AG04449 (cell line): ENCODE data around the gene SETX.

ENCODE experiments used
- CTCF ChIA-PET: fragments of 350-600 bp; formaldehyde crosslinking; extraction: SDS; loops from one replicate; lab custom pipeline; 2021; ENCODE audit warnings: antibody characterized with exemption; lab: Yijun Ruan, JAX
- POLR2A ChIA-PET: fragments of 400-600, 350-600 bp; formaldehyde crosslinking; extraction: SDS; loops from one replicate; lab custom pipeline; 2020; ENCODE audit warnings: antibody characterized with exemption, inconsistent platforms; lab: Yijun Ruan, JAX
- DNase-seq: peaks from one replicate; pipeline ENCODE4 v3.0.0-alpha.2; 2010; ENCODE audit warnings: low read depth, low spot score
- H3K4me3 ChIP-seq: 2 replicates; pipeline ENCODE4 v1.5.1; 2011; ENCODE audit warnings: low read depth, mild to moderate bottlenecking, control low read depth, low read length
- TF ChIP-seq, protein P1 (sequence below): IDR thresholded peaks from one replicate; pipeline ENCODE4 v1.5.1; 2011; ENCODE audit warnings: mild to moderate bottlenecking, moderate library complexity, low read length, control low read depth, inconsistent platforms; ENCODE audit not compliant: insufficient read depth; ENCODE audit errors: missing control alignments

SETX gene

DNA sequence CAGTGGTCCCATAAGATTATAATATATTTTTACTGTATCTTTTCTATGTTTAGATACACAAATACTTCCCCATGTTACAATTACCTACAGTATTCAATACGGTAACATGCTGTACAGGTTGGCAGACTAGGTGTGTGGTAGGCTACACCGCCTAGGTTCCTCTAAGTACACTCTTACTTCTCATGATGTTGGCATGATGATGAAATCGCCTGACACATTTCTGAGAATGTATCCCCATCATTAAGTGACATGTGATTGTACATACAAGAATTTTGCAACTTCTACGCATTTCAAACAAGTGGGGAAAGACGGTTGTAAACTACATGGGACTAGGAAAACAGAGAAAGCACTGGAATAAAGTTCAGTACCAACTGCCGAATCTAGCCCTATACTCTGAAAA, 53.3 kb downstream of the SETX start:
- ChIA-PET POLR2A (no interaction called here), CTCF (interaction anchor here (1.8 kb wide), 1 partner anchor 33 kb away, joined by 6 read pairs; no protein-coding TSS in a partner anchor)
- DNase-seq = no peak
- TF ChIP-seq, protein P1, sequence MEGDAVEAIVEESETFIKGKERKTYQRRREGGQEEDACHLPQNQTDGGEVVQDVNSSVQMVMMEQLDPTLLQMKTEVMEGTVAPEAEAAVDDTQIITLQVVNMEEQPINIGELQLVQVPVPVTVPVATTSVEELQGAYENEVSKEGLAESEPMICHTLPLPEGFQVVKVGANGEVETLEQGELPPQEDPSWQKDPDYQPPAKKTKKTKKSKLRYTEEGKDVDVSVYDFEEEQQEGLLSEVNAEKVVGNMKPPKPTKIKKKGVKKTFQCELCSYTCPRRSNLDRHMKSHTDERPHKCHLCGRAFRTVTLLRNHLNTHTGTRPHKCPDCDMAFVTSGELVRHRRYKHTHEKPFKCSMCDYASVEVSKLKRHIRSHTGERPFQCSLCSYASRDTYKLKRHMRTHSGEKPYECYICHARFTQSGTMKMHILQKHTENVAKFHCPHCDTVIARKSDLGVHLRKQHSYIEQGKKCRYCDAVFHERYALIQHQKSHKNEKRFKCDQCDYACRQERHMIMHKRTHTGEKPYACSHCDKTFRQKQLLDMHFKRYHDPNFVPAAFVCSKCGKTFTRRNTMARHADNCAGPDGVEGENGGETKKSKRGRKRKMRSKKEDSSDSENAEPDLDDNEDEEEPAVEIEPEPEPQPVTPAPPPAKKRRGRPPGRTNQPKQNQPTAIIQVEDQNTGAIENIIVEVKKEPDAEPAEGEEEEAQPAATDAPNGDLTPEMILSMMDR = no peak
- H3K4me3 ChIP-seq = no peak overlapping the region

DNA sequence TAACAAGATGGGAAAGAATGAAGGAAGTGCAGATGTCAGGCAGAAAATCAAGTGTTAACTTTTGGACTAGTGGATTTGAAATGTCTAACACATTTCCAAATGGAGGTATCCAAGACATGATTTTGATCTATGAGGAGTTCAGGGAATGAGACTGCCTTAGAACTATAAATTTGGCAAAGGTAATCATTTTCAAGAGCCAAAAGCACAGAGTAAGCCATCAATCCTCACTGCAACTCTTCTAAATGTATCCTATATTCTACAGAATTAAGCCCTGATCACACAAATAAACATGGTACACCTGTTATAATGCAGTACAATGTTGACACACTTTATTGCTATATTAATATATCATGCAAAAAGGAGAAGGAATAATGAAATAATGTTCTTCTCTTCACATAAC, 55.6 kb downstream of the SETX start:
- no peak for DNase-seq
- ChIA-PET POLR2A (no interaction called here), CTCF (no interaction called here)
- H3K4me3 ChIP-seq = no peak overlapping the region
- TF ChIP-seq, protein P1 = no peak

DNA sequence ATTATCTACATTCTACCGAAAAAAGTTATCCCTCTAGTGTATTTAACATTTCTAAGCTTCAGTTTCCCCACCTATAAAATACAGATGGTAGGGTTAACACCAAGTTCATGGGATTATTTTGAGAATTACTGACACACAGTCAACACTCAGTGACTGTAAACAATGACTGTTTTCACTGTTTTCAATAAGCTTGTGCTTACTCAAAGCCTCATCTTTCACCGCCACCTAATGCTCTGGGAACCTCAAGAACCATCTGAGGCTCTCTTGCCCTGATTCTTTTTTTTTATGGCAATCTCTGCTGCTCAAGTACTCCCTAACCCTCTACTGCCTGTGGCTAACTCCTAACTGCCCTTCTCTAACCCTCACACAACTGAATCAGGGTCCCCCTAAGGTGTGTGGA, 59.6 kb downstream of the SETX start:
- ChIA-PET POLR2A (no interaction called here), CTCF (interaction anchor here (0.7 to 1.8 kb wide), 3 partner anchors 11 to 530 kb away, joined by 3 to 7 read pairs (median 4); no protein-coding TSS in a partner anchor)
- no peak overlapping the region for H3K4me3 ChIP-seq
- TF ChIP-seq, protein P1 = no peak
- no peak for DNase-seq

DNA sequence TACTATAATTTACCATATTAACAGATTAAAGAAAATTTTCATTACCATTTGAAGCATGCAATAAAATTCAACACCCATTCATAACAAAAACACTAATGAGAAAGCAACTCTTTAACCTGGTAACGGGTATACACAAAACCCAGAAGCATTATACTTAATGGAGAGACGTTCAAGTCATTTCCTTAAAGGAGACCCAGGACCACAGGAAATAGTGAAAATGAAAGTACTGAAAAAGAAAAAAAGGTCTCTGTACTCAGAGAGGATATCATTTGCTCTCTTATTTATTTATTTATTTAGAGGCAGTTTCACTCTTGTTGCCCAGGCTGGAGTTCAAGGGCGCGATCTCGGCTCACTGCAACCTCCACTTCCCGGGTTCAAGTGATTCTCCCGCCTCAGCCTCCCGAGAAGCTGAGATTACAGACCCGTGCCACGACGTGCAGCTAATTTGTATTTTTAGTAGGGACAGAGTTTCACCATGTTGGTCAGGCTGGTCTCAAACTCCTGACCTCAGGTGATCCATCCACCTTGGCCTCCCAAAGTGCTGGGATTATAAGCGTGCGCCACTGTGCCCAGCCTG, 61.6 kb downstream of the SETX start:
- ChIA-PET POLR2A (no interaction called here), CTCF (no interaction called here)
- DNase-seq = no peak
- TF ChIP-seq, protein P1 = no peak
- no peak overlapping the region for H3K4me3 ChIP-seq

GRCh38 chr9:132288966-132289365, 65.8 kb downstream of the SETX start:
- TF ChIP-seq, protein P1 = no peak
- ChIA-PET POLR2A (no interaction called here), CTCF (interaction anchor here (0.8 to 1.9 kb wide), 3 partner anchors 14 to 30 kb away, joined by 3 to 12 read pairs (median 5); no protein-coding TSS in a partner anchor)
- no peak for DNase-seq
- H3K4me3 ChIP-seq = no peak overlapping the region

GRCh38 chr9:132288361-132288760, 66.4 kb downstream of the SETX start:
- CTCF ChIA-PET = no interaction called here
- POLR2A ChIA-PET = no interaction called here
- TF ChIP-seq, protein P1 = no peak
- peak; percentile 47 for DNase-seq
- H3K4me3 ChIP-seq = no peak overlapping the region
